GM10266 (cell line): ENCODE data around the gene PTPN11.
"Not testable (repeated sequence)": the region's sequence is repeated elsewhere in the genome, so short reads cannot be mapped to it uniquely, and the experiment has no call there.

ENCODE experiments used
- DNase-seq: peaks from one replicate; pipeline ENCODE4 v3.0.0; 2012; ENCODE audit errors: extremely low spot score
- TF ChIP-seq, protein P1 (sequence below): IDR thresholded peaks from 2 replicates; pipeline ENCODE4 v1.5.1; 2012; ENCODE audit warnings: mild to moderate bottlenecking, low read depth; ENCODE audit not compliant: control insufficient read depth, insufficient read depth; ENCODE audit errors: missing control alignments

Gene PTPN11

GRCh38 chr12:112381406-112381882 is 37.3 kb upstream of the PTPN11 start:
- DNase-seq, result no peak
- TF ChIP-seq, protein P1, sequence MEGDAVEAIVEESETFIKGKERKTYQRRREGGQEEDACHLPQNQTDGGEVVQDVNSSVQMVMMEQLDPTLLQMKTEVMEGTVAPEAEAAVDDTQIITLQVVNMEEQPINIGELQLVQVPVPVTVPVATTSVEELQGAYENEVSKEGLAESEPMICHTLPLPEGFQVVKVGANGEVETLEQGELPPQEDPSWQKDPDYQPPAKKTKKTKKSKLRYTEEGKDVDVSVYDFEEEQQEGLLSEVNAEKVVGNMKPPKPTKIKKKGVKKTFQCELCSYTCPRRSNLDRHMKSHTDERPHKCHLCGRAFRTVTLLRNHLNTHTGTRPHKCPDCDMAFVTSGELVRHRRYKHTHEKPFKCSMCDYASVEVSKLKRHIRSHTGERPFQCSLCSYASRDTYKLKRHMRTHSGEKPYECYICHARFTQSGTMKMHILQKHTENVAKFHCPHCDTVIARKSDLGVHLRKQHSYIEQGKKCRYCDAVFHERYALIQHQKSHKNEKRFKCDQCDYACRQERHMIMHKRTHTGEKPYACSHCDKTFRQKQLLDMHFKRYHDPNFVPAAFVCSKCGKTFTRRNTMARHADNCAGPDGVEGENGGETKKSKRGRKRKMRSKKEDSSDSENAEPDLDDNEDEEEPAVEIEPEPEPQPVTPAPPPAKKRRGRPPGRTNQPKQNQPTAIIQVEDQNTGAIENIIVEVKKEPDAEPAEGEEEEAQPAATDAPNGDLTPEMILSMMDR, result no peak

DNA sequence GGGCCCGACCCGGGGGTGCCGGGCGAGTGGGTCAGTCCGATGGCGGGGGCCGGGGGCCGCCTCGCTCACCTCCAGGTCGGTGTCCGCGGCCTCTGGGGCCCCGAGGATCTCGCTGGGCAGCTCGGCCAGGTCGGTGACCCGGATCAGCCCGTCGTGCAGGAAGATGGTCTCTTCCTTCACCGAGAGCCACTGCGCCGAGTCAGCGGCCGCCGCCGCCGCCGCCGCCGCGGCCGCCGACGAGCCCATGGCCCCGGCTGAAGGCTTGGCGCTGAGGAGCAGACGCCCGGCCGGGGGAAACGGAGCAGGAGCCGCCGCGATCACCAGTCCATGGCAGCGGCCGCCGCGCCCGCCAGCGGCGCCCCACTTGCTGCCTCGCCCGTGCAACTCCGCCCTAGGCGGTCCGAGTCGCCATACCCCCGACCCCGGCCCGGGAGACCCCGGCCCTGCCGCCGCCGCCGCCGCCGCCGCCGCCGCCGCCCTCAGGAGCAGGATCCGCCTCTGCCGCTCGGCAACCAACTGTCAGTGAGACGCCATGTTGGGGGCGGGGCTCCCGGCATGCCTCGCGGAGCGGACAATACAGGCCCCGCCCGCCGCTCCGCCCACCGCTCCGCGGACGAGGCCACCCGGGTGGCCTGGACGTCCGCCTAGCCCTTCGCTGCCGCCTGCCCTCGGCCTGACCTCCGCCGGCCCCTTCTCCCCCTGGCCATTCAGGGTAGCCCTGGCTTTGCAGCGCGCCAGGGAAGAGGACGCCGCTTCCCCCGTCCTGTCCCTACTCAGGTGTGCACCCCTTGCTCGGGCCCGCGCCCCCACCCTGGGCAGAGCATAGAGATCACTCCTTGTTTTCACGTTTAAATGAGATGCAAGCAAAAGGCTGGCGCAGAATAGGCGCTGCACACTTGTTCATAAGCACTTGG is 36.6 kb upstream of the PTPN11 start, which contains the start of gene HECTD4:
Gene HECTD4, minus strand, starts transcription at position 549 of the 914 bp plus-strand sequence. Its CDS starts 303 bp downstream, at position 246.
- peak; percentile 98 for DNase-seq
- TF ChIP-seq, protein P1, result no peak

- TF ChIP-seq, protein P1, result no peak
- DNase-seq, result no peak
Measured at GRCh38 chr12:112382866-112383265, 35.9 kb upstream of the PTPN11 start.

DNA sequence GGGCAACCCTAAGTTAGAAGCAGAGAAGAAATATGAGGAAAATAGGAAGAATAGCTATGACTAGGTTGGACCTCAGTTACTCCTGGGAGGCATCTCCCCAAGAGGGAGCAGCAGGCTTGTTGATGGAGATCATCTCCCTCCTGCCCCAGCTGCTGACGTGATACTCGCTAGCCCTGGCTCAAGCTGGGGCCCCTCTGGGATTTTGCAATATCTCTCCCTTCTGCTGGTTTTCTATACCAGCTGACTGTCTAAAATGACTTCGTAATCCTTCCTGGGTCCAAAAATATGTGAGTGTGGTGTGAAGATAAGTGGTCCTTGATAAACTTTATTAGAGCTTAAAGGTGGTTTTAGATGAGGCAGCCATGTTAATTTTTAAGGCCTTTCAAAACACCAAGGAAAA is 32.0 kb upstream of the PTPN11 start:
- TF ChIP-seq, protein P1, result no peak
- DNase-seq, result no peak

DNA sequence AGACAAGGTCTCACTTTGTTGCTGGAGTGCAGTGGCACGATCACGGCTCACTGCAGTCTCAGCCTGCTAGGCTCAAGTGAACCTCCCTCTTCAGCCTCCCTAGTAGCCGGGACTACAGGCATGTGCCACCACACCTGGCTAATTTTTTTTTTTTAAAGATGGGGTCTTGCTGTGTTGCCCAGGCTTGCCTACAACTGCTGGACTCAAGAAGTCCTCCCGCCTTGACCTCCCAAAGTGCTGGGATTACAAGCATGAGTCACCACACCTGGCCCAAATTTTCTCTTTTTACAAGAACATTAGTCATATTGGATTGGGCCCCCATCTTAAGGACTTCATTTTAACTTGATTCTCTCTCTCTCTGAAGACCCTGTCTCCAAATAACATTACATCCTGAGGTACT is 29.5 kb upstream of the PTPN11 start:
- TF ChIP-seq, protein P1, result no peak
- DNase-seq, result no peak

DNA sequence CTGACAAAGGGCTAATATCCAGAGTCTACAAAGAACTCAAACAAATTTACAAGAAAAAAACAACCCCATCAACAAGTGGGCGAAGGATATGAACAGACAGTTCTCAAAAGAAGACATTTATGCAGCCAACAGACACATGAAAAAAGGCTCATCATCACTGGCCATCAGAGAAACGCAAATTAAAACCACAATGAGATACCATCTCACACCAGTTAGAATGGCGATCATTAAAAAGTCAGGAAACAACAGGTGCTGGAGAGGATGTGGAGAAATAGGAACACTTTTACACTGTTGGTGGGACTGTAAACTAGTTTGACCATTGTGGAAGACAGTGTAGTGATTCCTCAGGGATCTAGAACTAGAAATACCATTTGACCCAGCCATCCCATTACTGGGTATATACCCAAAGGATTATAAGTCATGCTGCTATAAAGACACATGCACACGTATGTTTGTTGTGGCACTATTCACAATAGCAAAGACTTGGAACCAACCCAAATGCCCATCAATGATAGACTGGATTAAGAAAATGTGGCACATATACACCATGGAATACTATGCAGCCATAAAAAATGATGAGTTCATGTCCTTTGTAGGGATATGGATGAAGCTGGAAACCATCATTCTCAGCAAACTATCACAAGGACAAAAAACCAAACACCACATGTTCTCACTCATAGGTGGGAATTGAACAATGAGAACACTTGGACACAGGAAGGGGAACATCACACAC is 28.7 kb upstream of the PTPN11 start:
- DNase-seq, result not testable (repeated sequence)

DNA sequence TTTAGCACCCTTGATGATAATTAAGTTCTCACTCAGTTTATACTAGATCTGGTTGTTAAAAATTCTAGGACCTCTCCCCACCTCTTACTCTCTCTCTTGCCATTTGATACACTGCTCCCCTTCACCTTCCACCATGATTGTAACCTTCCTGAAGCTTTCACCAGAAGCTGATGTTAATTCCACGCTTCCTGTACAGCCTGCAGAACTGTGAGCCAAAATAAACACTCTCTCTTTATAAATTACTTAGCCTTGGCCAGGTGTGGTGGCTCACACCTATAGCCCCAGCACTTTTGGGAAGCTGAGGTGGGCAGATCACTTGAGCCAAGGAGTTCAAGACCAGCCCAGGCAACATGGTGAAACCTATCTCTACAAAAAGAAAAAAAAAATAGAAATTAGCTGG is 25.4 kb upstream of the PTPN11 start:
- DNase-seq, result no peak

More for the DNA sequence above, 25.4 kb upstream of the PTPN11 start:
- TF ChIP-seq, protein P1, result no peak
